GM12873 (cell line): Measurements from ENCODE around the gene SLC35F5.

ENCODE experiments used
- CTCF ChIP-seq: IDR thresholded peaks from 2 replicates; pipeline ENCODE4 v1.5.1; 2012; ENCODE audit warnings: low read depth, mild to moderate bottlenecking, moderate library complexity, low read length, control low read depth; ENCODE audit not compliant: insufficient read depth; ENCODE audit errors: missing control alignments

The SLC35F5 gene

GRCh38 chr2:113756355-113757137 lies at the start of gene SLC35F5:
TSS of gene SLC35F5 (minus strand) at chr2:113756642. CDS start at chr2:113756409, 233 bp downstream.
- no peak for TF ChIP-seq CTCF

- no peak for TF ChIP-seq CTCF
These were observed 42.9 kb upstream of the SLC35F5 start for GRCh38 chr2:113799375-113799774.

- TF ChIP-seq CTCF = no peak
These were observed 40.8 kb upstream of the SLC35F5 start for GRCh38 chr2:113797237-113797636.

GRCh38 chr2:113796592-113797175 lies 40.2 kb upstream of the SLC35F5 start:
- TF ChIP-seq CTCF = no peak

GRCh38 chr2:113795405-113795920 lies 39.0 kb upstream of the SLC35F5 start:
- TF ChIP-seq CTCF = no peak

- no peak for TF ChIP-seq CTCF
These were observed 35.5 kb upstream of the SLC35F5 start for GRCh38 chr2:113791697-113792590.
